Cardiac septum (tissue), 1 donor: ENCODE data around the gene SSC4D. TPM values are rescaled to one million over a fixed set of nuclear protein-coding genes. Genes with fewer than 3 reads are reported as not detected.
"Not testable (repeated sequence)": the region's sequence is repeated elsewhere in the genome, so short reads cannot be mapped to it uniquely, and the experiment has no call there.

ENCODE experiments used
- DNase-seq: peaks from one replicate; pipeline ENCODE4 v3.0.0-alpha.2; 2020; ENCODE audit warnings: low spot score
- intact Hi-C: fragments of 100-400 bp; cut with DNase I; formaldehyde crosslinking; loops from one replicate; pipeline ENCODE4 v1.14.0; 2022
- total RNA-seq: library from RNA; stranded (reverse); fragmentation: NEBNext Ultra II Directional; extraction: Animal tissue kit (Norgen Biotek cat#: 25700); gene quantifications from one replicate; pipeline ENCODE4 v1.2.1, GENCODE V29; 2021
- donor health status: DM: no; HTN: no; CAD: no.

SSC4D gene
- total RNA-seq, 1 donor from 2014 or later: 0.51 TPM

- no peak for DNase-seq
- intact Hi-C loops: no loop called here
Measured at GRCh38 chr7:76424413-76425111, 15.1 kb upstream of the SSC4D start, which contains the start of gene ZP3. Gene ZP3, plus strand, starts transcription at chr7:76424950. Its CDS starts 15 bp downstream, at chr7:76424965.

DNA sequence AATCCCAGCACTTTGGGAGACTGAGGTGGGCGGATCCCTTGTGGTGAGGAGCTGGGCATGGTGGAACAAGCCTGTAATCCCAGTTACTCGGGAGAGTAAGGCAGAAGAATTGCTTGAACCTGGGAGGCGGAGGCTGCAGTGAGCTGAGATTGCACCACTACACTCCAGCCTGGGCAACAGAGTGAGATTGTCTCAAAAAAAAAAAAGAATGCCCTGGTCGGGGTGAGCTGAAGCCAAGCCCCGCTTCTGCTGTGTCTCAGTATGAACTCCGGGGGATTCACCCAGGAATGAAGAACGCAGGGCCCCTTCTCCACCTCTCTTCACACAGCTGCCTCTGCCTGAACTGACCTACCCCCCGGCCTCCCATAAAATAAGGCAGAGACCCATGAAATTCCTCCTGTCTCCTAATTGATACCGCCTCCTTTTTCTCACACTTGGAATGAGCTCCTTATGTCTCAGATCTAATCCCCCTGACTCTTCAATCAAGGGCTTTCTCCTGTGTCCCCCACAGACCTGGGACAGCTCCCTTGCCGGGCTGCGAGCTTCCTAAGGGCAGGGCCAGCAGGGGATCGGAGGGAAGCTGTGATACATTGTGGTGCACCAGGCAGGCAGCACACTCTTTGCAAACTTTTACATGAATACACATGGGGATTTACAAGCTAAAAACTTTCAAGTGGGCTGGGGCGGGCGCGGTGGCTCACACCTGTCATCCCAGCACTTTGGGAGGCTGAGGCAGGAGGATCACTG is 14.3 kb upstream of the SSC4D start:
- intact Hi-C loops: no loop called here
- peak; percentile 58 for DNase-seq

- intact Hi-C loops: not testable (repeated sequence)
Measured at GRCh38 chr7:76421097-76421496, 11.6 kb upstream of the SSC4D start.

GRCh38 chr7:76417654-76418310 is 8.3 kb upstream of the SSC4D start:
- intact Hi-C loops, DNase-seq: not testable (repeated sequence)

More at GRCh38 chr7:76421097-76421496, 11.6 kb upstream of the SSC4D start:
- DNase-seq: not testable (repeated sequence)

- intact Hi-C loops: no loop called here
Measured at GRCh38 chr7:76412249-76412648, 2.8 kb upstream of the SSC4D start.

DNA sequence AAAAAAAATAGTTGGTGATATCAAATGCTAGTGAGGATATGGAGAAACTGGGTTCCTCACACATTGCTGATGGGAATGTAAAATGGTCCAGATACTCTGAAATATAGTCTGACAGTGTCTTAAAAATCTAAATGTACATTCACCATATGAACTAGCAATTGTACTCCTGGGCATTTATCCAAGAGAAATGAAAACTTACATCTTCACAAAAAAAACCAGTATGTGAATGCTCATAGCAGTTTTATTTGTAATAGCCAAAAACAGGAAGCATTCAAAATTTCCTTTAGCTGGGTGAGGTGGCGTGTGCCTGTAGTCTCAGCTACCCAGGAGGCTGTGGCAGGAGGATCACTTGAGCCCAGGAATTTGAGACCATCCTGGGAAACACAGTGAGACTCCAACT is 2.1 kb upstream of the SSC4D start:
- intact Hi-C loops: no loop called here
- no peak for DNase-seq

More at GRCh38 chr7:76412249-76412648, 2.8 kb upstream of the SSC4D start:
- DNase-seq: no peak

GRCh38 chr7:76408121-76408560 is 1.4 kb downstream of the SSC4D start:
- intact Hi-C loops: no loop called here
- DNase-seq: no peak

DNA sequence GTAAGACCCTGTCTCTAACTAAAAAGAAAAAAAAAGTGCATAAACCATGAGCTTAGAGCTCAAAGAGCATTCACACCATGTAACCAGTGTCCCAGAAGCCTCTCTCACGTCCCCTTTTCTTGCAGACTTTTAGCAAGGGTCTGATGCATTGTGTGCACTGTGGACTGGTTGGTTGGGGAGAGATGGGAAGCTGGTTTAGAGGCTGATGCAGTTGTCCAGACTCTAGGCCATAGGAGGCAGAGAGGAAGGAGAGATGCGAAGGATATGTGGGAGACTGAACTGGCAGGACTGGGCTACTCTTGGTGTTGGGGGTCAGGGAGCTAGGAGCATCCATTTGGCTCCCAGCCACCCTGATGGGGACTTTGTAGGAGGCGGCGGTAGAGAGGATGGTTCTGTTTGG is 1.8 kb downstream of the SSC4D start:
- no peak for DNase-seq
- intact Hi-C loops: no loop called here

DNA sequence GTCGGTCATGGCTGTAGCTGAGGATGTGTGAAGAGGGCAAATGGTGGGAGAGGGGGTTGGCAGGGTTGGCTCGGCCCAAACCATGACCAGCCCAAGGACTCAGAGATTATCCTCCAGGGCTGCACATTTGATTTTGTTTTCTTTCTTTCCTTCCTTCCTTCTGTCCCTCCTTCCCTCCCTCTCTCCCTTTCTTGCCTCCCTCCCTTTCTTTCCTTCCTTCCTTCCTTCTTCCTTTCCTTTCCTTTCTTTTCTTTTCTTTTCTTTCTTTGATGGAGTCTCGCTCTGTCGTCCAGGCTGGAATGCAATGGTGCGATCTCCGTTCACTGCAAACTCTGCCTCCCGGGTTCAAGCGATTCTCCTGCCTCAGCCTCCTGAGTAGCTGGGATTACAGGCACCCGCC is 3.8 kb downstream of the SSC4D start:
- intact Hi-C loops: no loop called here
- DNase-seq: no peak

- intact Hi-C loops: no loop called here
- no peak for DNase-seq
Measured at GRCh38 chr7:76403780-76404494, 5.6 kb downstream of the SSC4D start.

DNA sequence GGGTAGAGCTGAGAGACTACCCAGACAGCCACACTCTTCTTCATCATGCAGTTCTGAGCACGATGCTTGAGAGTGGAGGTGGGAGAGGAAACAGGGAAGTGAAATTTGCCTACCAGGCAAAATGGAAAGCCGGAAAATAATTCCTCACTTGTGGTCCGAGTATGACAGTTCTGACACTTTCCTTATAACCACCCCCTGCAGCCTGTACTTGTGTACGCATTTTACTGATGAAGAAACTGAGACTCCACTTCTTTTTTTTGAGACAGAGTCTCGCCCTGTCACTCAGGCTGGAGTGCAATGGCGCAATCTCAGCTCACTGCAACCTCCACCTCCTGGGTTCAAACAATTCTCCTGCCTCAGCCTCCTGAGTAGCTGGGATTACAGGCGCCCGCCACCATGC is 6.4 kb downstream of the SSC4D start:
- intact Hi-C loops, DNase-seq: not testable (repeated sequence)

- intact Hi-C loops: no loop called here
- no peak for DNase-seq
Measured at GRCh38 chr7:76400248-76400647, 9.2 kb downstream of the SSC4D start.

- intact Hi-C loops: no loop called here
- peak; percentile 90 for DNase-seq
Measured at GRCh38 chr7:76397409-76398183, 11.9 kb downstream of the SSC4D start.

GRCh38 chr7:76396864-76397263 is 12.6 kb downstream of the SSC4D start:
- no peak for DNase-seq
- intact Hi-C loops: no loop called here

DNA sequence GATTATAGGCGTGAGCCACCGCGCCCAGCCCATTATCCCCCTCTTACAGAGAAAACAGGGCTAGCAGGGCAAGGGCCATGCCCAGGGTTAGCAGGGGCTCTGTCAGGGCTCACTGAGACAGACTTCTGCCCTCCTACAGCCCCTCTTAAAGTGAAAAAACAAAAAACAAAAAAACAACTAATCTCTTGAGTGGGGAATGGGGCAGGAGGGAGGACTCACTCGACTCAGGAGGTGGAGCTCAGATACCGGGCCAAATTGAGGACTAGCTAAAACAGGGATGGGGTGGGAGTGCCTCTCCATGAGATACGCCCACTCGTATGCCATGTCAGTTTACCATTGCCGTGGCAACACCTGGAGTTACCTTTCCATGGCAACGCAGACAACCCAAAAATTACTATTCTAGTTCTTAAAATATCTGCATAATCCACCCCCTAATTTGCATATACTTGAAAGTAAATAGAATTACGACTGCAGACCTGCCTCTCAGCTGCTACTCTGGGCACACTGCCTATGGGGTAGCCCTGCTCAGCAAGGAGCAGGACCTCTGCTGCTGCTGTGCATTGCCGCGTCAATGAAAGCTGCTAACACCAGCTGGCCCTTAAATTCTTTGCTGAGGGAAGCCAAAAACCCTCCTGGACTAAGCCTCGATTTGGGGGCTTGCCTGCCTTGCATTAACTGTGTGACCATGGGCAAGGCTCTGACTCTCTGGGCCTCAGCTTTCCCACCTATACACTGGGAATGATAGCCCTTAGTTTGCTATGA is 13.4 kb downstream of the SSC4D start:
- intact Hi-C loops: no loop called here
- DNase-seq: no peak

DNA sequence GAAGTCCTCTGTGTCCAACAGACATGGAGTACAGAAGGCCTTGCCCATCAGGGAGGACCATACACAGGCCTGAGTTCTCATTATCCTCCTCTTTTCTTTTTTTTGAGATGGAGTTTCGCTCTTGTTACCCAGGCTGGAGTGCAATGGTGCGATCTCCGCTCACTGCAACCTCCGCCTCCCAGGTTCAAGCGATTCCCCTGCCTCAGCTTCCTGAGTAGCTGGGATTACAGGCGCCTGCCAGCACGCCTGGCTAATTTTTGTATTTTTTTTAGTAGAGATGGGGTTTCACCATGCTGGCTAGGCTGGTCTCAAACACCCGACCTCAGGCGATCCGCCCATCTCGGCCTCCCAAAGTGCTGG is 13.9 kb downstream of the SSC4D start:
- DNase-seq, intact Hi-C loops: not testable (repeated sequence)

- DNase-seq: no peak
- intact Hi-C loops: no loop called here
Measured at GRCh38 chr7:76394957-76395356, 14.5 kb downstream of the SSC4D start.
